ENCODE results near the gene MYO9A. TPM values are rescaled to one million over a fixed set of nuclear protein-coding genes. Genes with fewer than 3 reads are reported as not detected.
"Not testable (repeated sequence)": the region's sequence is repeated elsewhere in the genome, so short reads cannot be mapped to it uniquely, and the experiment has no call there.

Gene MYO9A
- total and polyA plus RNA-seq, 5 donors, result 4.9 to 35.8 (median 33.9) TPM

DNA sequence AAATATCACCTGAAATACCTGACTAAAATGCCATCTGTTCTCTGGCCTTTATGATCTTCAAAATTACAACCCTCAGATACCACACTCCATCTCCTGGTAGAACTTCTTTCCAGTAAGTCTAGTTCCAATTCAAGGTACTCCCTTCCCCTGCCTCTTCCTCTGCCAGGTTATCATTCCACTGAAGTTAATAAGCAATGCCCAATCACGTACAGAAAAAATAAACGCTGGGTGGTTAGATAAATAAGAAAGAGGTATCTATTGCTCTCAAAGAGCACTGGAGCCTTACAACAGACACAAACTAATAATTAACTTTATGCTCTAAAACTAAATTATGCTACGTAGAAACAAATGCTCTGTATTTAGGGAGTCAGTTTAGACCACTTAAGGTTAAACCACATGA is 112.5 kb downstream of the MYO9A start:
- Histone ChIP-seq H3K4me1 (ENCODE audit: control insufficient read depth, insufficient read depth, low read length) (no peaks in the 10 kb centered on the region), H3K27ac (ENCODE audit: low read length) (no peak overlapping the region), H3K9me3 (ENCODE audit: control insufficient read depth, low read length) (no peaks in the 10 kb centered on the region), H3K27me3 (ENCODE audit: control insufficient read depth, insufficient read depth) (no peaks in the 10 kb centered on the region), H3K4me3 (ENCODE audit: low read length) (no peak overlapping the region)
- ATAC-seq (no peak), DNase-seq (no peak)
- intact Hi-C loops (cut with DNase I), result no loop called here
- 98% methylated on average over 3 of the region's 3 CpGs for WGBS

DNA sequence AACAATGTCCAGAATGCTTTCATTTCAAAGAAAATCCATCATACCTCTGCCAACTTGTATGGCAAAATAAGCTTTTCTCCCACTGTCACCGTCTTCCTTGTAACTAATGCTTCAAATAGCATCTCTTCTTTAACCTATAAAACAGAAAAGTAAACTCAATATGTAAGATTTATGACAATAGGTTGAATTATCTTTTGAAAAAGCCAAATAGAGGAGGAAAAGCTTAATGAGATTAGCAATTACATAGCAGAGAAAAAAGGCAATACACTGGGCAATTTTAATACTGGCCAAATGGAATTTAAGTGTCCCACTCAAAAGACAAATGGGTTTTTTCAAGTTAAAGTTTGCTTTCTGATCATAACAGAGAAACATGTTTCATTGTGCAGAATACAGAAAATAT is 118.1 kb downstream of the MYO9A start:
- H3K9me3 ChIP-seq (ENCODE audit: control insufficient read depth, low read length), result no peaks in the 10 kb centered on the region
- H3K27ac ChIP-seq (ENCODE audit: low read length), result no peak overlapping the region
- no peak for DNase-seq
- H3K27me3 ChIP-seq (ENCODE audit: control insufficient read depth, insufficient read depth), result no peaks in the 10 kb centered on the region
- intact Hi-C loops (cut with DNase I), result no loop called here
- ATAC-seq, result no peak
- H3K4me3 ChIP-seq (ENCODE audit: low read length), result no peak overlapping the region
- 97% methylated on average over 1 of the region's 1 CpG for WGBS
- H3K4me1 ChIP-seq (ENCODE audit: control insufficient read depth, insufficient read depth, low read length), result no peaks in the 10 kb centered on the region

DNA sequence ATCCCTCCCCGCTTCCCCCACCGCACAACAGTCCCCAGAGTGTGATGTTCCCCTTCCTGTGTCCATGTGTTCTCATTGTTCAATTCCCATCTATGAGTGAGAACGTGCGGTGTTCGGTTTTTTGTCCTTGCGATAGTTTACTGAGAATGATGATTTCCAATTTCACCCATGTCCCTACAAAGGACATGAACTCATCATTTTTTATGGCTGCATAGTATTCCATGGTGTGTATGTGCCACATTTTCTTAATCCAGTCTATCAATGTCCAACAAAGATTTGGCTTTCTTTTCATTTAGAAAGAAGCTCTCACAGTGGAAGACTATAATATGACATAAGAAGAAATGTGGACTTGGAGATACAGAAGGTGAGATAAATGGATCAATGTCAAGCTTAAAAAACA is 119.2 kb downstream of the MYO9A start:
- ATAC-seq; H3K9me3 ChIP-seq (ENCODE audit: control insufficient read depth, low read length); DNase-seq; H3K27ac ChIP-seq (ENCODE audit: low read length); H3K4me1 ChIP-seq (ENCODE audit: control insufficient read depth, insufficient read depth, low read length); H3K27me3 ChIP-seq (ENCODE audit: control insufficient read depth, insufficient read depth); intact Hi-C loops (cut with DNase I); H3K4me3 ChIP-seq (ENCODE audit: low read length): not testable (repeated sequence)
- WGBS, result 97% methylated on average over 5 of the region's 6 CpGs

DNA sequence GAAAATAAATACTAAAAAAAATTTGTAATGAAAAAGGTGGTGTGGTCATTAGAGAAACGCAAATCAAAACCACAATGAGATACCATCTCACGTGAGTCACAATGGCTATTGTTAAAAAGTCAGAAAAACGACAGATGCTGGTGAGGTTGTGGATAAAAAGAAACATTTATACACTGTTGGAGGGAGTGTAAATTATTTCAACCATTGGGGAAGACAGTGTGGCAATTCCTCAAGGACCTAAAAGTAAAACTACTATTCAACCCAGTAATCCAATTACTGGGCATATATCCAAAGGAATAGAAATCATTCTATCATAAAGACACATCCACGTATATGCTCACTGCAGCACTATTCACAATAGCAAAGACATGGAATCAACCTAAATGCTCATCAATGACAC is 120.3 kb downstream of the MYO9A start:
- Histone ChIP-seq H3K27ac (ENCODE audit: low read length) (no peak overlapping the region), H3K4me3 (ENCODE audit: low read length) (no peak overlapping the region), H3K27me3 (ENCODE audit: control insufficient read depth, insufficient read depth) (no peaks in the 10 kb centered on the region), H3K9me3 (ENCODE audit: control insufficient read depth, low read length) (no peaks in the 10 kb centered on the region), H3K4me1 (ENCODE audit: control insufficient read depth, insufficient read depth, low read length) (no peaks in the 10 kb centered on the region)
- no peak for ATAC-seq
- DNase-seq, result no peak
- intact Hi-C loops (cut with DNase I), result no loop called here
- 80% methylated on average over 4 of the region's 4 CpGs for WGBS

DNA sequence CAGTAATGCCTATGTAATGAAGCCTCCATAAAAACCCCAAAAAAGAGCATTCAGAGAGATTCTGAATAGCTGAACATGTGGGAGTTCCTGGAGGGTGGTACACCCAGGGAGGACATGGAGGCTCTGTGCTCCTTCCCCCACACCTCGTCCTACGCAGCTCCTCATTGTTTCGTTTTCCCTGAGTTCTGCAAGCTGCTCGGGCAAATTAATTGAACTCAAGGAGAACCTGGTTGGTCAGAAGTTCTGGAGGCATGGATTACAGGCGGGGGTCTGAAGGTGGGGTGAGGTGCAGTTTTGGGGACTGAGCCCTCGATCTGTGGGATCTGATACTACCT is 142.2 kb downstream of the MYO9A start:
- Histone ChIP-seq H3K9me3 (ENCODE audit: control insufficient read depth, low read length) (no peaks in the 10 kb centered on the region), H3K27ac (ENCODE audit: low read length) (no peak overlapping the region), H3K4me1 (ENCODE audit: control insufficient read depth, insufficient read depth, low read length) (no peaks in the 10 kb centered on the region), H3K4me3 (ENCODE audit: low read length) (no peak overlapping the region), H3K27me3 (ENCODE audit: control insufficient read depth, insufficient read depth) (no peaks in the 10 kb centered on the region)
- intact Hi-C loops (cut with DNase I), result no loop called here
- DNase-seq (no peak), ATAC-seq (no peak)
- 94% methylated on average over 6 of the region's 6 CpGs for WGBS

DNA sequence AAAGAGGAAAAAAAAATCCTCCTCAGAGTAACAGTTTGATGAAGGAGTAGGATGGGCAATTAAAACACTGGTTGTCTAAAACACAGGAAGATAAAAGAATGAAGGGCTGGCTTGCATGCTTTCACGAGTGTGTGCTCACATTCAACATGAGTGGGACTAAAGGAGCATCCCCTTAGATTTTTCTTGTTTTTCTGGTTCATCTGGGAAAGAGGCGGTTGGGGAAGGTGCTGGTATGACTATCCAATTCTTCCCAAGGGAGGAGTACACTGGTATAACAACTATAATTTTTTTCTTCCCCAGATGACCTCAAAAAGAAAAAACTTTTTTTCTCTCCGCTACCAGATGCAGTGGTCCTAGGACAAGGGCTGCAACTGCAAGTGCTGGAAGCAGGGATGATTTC is 143.7 kb downstream of the MYO9A start:
- Histone ChIP-seq H3K4me3 (ENCODE audit: low read length) (no peak overlapping the region), H3K9me3 (ENCODE audit: control insufficient read depth, low read length) (no peaks in the 10 kb centered on the region), H3K4me1 (ENCODE audit: control insufficient read depth, insufficient read depth, low read length) (no peaks in the 10 kb centered on the region), H3K27ac (ENCODE audit: low read length) (no peak overlapping the region), H3K27me3 (ENCODE audit: control insufficient read depth, insufficient read depth) (no peaks in the 10 kb centered on the region)
- no peak for ATAC-seq
- intact Hi-C loops (cut with DNase I), result no loop called here
- no peak for DNase-seq
- 93% methylated on average over 3 of the region's 3 CpGs for WGBS

DNA sequence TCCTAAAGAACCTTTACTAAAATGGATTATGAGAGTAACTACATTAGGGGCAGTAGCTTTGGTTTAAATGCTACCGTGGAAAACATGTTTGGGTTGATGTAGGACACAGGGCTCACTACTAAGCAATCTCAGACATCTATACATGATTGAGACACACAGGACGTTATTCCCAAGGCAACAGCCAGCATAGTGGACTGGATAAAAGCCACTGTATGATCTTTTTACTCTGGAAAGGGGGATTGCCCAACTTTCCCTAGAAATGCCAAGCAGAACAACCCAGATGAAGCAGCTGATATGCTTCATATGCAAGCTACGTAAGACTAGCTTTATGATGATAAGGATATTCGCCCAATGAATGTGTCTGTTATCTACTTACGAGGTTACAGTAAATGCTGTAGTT is 144.6 kb downstream of the MYO9A start:
- DNase-seq (no peak), ATAC-seq (no peak)
- H3K4me1 ChIP-seq (ENCODE audit: control insufficient read depth, insufficient read depth, low read length), result no peaks in the 10 kb centered on the region
- no peaks in the 10 kb centered on the region for H3K9me3 ChIP-seq (ENCODE audit: control insufficient read depth, low read length)
- H3K4me3 ChIP-seq (ENCODE audit: low read length), result no peak overlapping the region
- 96% methylated on average over 5 of the region's 5 CpGs for WGBS
- H3K27me3 ChIP-seq (ENCODE audit: control insufficient read depth, insufficient read depth), result no peaks in the 10 kb centered on the region
- intact Hi-C loops (cut with DNase I), result no loop called here
- H3K27ac ChIP-seq (ENCODE audit: low read length), result no peak overlapping the region

DNA sequence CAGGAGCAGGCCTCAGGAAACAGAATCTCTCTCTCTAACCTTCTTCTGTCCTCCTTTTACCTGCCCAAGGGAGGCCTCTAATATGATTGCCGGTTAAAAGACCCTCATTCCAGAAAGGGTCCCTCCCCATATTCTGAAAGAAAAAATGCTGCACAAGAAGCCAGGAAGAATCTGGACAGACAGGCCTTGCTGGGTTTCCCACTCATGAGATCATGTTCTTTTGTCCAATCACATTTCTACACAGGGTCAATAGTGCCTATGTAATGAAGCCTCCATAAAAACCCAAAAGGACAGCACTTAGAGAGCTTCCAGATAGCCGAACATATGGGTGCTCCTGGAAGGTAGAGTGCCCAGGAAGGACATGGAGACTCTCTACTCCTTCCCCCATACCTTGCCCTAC is 146.0 kb downstream of the MYO9A start:
- WGBS, result 95% methylated on average over 2 of the region's 2 CpGs
- Histone ChIP-seq H3K27ac (ENCODE audit: low read length) (no peak overlapping the region), H3K4me3 (ENCODE audit: low read length) (no peak overlapping the region), H3K4me1 (ENCODE audit: control insufficient read depth, insufficient read depth, low read length) (no peaks in the 10 kb centered on the region), H3K27me3 (ENCODE audit: control insufficient read depth, insufficient read depth) (no peaks in the 10 kb centered on the region), H3K9me3 (ENCODE audit: control insufficient read depth, low read length) (no peaks in the 10 kb centered on the region)
- DNase-seq (no peak), ATAC-seq (no peak)
- intact Hi-C loops (cut with DNase I), result no loop called here

DNA sequence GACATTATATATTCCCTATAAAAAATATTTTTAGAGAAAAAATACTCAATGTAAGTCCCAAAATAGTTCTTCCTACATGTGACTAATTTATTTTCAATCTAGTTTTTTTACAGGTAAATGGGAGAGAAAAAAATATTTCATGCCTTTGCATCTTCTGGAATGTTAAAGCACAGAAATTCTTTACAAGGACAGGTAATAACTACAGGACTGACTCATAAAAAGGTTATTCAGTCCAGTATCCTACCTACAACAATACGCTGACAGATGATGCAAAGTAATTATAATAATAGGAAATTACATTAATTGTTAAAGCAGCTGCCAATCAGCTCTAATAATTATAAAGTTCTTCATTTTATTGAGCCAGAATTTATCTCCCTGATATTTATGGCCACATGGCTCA is 147.5 kb downstream of the MYO9A start:
- intact Hi-C loops (cut with DNase I), result no loop called here
- ATAC-seq, result no peak
- Histone ChIP-seq H3K4me3 (ENCODE audit: low read length) (no peak overlapping the region), H3K9me3 (ENCODE audit: control insufficient read depth, low read length) (no peaks in the 10 kb centered on the region), H3K4me1 (ENCODE audit: control insufficient read depth, insufficient read depth, low read length) (no peaks in the 10 kb centered on the region), H3K27ac (ENCODE audit: low read length) (no peak overlapping the region), H3K27me3 (ENCODE audit: control insufficient read depth, insufficient read depth) (no peaks in the 10 kb centered on the region)
- WGBS, result 98% methylated on average over 1 of the region's 1 CpG
- no peak for DNase-seq

DNA sequence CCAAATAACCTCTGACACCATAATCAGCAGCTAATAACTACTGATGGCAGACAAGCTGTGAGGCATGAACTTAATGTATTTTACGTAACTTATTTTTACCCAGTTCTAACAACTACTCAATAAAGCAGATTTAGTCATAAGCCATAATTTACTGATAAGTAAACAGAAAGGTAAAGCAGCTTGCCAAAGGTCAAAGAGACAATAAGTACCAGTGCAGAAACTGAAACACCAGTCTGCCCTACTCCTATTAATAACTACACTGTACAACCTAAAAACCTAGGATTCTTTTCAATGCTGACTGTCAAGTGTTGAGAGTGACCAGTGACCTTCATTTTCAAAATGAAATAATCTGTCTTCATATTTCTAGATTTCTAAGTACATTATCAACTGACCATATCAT is 155.4 kb downstream of the MYO9A start:
- DNase-seq, result no peak
- Histone ChIP-seq H3K27ac (ENCODE audit: low read length) (no peak overlapping the region), H3K27me3 (ENCODE audit: control insufficient read depth, insufficient read depth) (no peaks in the 10 kb centered on the region), H3K4me3 (ENCODE audit: low read length) (no peak overlapping the region), H3K9me3 (ENCODE audit: control insufficient read depth, low read length) (no peaks in the 10 kb centered on the region), H3K4me1 (ENCODE audit: control insufficient read depth, insufficient read depth, low read length) (no peaks in the 10 kb centered on the region)
- no peak for ATAC-seq
- WGBS, result 85% methylated on average over 1 of the region's 1 CpG
- intact Hi-C loops (cut with DNase I), result no loop called here

DNA sequence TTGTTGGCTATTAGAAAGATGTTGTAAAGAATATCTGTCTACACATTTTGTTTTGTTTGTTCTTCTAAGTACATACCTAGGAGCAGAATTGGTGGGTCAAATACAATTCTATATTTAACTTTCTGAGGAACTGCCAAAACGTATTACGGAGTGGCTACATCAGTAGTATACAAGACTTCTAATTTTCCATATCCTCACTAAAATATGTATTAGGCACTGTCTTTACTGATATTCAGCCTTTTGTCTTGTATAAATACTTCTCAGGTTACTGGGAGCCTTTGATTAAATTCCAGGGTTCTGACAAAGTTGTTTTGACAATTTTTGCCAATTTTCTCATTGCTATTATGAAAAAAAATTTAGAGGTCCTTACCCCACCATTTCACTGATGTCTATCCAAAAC is 160.9 kb downstream of the MYO9A start:
- intact Hi-C loops (cut with DNase I), result no loop called here
- H3K27me3 ChIP-seq (ENCODE audit: control insufficient read depth, insufficient read depth), result no peaks in the 10 kb centered on the region
- H3K4me3 ChIP-seq (ENCODE audit: low read length), result no peak overlapping the region
- 68% methylated on average over 2 of the region's 2 CpGs for WGBS
- H3K4me1 ChIP-seq (ENCODE audit: control insufficient read depth, insufficient read depth, low read length), result no peaks in the 10 kb centered on the region
- H3K27ac ChIP-seq (ENCODE audit: low read length), result no peak overlapping the region
- no peak for ATAC-seq
- DNase-seq, result no peak
- no peaks in the 10 kb centered on the region for H3K9me3 ChIP-seq (ENCODE audit: control insufficient read depth, low read length)

DNA sequence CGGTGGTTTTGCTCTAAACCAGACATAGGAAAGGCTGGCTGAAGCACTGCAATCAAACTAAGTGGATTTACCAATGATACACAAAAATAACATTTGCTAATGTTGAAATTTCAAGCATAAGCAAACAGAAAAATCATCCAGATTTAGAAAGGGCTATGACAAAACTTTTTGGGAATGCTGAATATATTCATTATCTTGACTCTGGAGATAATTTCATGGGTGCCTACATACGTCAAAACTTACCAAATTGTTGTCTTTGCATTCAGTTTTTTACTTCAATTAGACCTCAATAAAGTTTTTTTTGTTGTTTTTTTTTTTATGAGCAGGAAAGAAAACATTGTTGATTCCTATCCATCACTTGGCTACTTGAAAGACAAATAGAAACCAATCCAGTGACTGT is 166.8 kb downstream of the MYO9A start:
- WGBS, result 95% methylated on average over 2 of the region's 2 CpGs
- Histone ChIP-seq H3K27ac (ENCODE audit: low read length) (no peak overlapping the region), H3K27me3 (ENCODE audit: control insufficient read depth, insufficient read depth) (no peaks in the 10 kb centered on the region), H3K4me3 (ENCODE audit: low read length) (no peak overlapping the region), H3K9me3 (ENCODE audit: control insufficient read depth, low read length) (no peaks in the 10 kb centered on the region), H3K4me1 (ENCODE audit: control insufficient read depth, insufficient read depth, low read length) (no peaks in the 10 kb centered on the region)
- ATAC-seq, result no peak
- intact Hi-C loops (cut with DNase I), result no loop called here
- DNase-seq, result no peak
